Subcutaneous abdominal adipose tissue (tissue), 5 donors: ENCODE data around the gene PLEKHG4B.
"Not testable (repeated sequence)": the region's sequence is repeated elsewhere in the genome, so short reads cannot be mapped to it uniquely, and the experiment has no call there.

Source experiments
- H3K27ac ChIP-seq: one replicate; pipeline ENCODE4 v1.7.0; 2013; ENCODE audit warnings: low read depth, mild to moderate bottlenecking, inconsistent platforms, low read length, moderate library complexity
- H3K27me3 ChIP-seq, 5 donors: one replicate each; pipeline ENCODE4 v1.7.0; 2013; ENCODE audit warnings: low read length in 5 of 5, inconsistent platforms in 1 of 5; ENCODE audit not compliant: control insufficient read depth in 5 of 5, insufficient read depth in 4 of 5
- H3K36me3 ChIP-seq, 5 donors: one replicate each; pipeline ENCODE4 v1.7.0; 2013; ENCODE audit warnings: low read length in 5 of 5; ENCODE audit not compliant: control insufficient read depth in 5 of 5, insufficient read depth in 5 of 5
- H3K4me1 ChIP-seq, 5 donors: one replicate each; pipeline ENCODE4 v1.7.0; 2013; ENCODE audit warnings: low read length in 5 of 5, mild to moderate bottlenecking in 3 of 5, moderate library complexity in 1 of 5; ENCODE audit not compliant: control insufficient read depth in 5 of 5, insufficient read depth in 5 of 5
- H3K4me3 ChIP-seq, 5 donors: one replicate each; pipeline ENCODE4 v1.7.0; 2013; ENCODE audit warnings: low read length in 5 of 5, low read depth in 1 of 5
- H3K9ac ChIP-seq, 5 donors: one replicate each; pipeline ENCODE4 v1.7.0; 2013; ENCODE audit warnings: low read length in 5 of 5, mild to moderate bottlenecking in 4 of 5, moderate library complexity in 3 of 5
- H3K9me3 ChIP-seq, 5 donors: one replicate each; pipeline ENCODE4 v1.7.0; 2013; ENCODE audit warnings: low read length in 5 of 5; ENCODE audit not compliant: control insufficient read depth in 5 of 5
- donor health status: healthy.
- donor health status: healthy.
- donor health status: healthy.
- donor health status: healthy.
- donor health status: healthy.

Gene PLEKHG4B

GRCh38 chr5:191036-191948 lies 99.3 kb downstream of the PLEKHG4B start, which contains the start of gene LRRC14B:
Gene LRRC14B, plus strand, starts transcription at chr5:191495. Its CDS starts 44 bp downstream, at chr5:191539.
- no peak within 1 kb of the TSS for H3K27ac ChIP-seq
- H3K4me3 ChIP-seq: no peak within 1 kb of the TSS
- peaks cover 2 to 25% (median 17%) of the 10 kb centered on the region in 5 donors for H3K4me1 ChIP-seq
- H3K9ac ChIP-seq: no peak within 1 kb of the TSS
- H3K36me3 ChIP-seq: no peaks in the 10 kb centered on the region
- no peaks in the 10 kb centered on the region for H3K9me3 ChIP-seq
- peaks cover 2 to 10% (median 6%) of the 10 kb centered on the region in 5 donors for H3K27me3 ChIP-seq

- Histone ChIP-seq H3K27me3 (peaks cover 2 to 10% (median 6%) of the 10 kb centered on the region in 5 donors), H3K4me3 (no peak overlapping the region), H3K9me3 (no peaks in the 10 kb centered on the region), H3K36me3 (no peaks in the 10 kb centered on the region), H3K4me1 (peaks cover 2 to 25% (median 17%) of the 10 kb centered on the region in 5 donors), H3K9ac (no peak overlapping the region), H3K27ac (no peak overlapping the region)
These were observed 100.2 kb downstream of the PLEKHG4B start for GRCh38 chr5:191949-192690.

GRCh38 chr5:192691-192969 lies 100.7 kb downstream of the PLEKHG4B start:
- H3K36me3 ChIP-seq: no peaks in the 10 kb centered on the region
- peaks cover 2 to 10% (median 6%) of the 10 kb centered on the region in 5 donors for H3K27me3 ChIP-seq
- H3K4me1 ChIP-seq: peaks cover 2 to 25% (median 17%) of the 10 kb centered on the region in 5 donors
- no peak overlapping the region for H3K4me3 ChIP-seq
- H3K9ac ChIP-seq: no peak overlapping the region
- H3K9me3 ChIP-seq: no peaks in the 10 kb centered on the region
- H3K27ac ChIP-seq: no peak overlapping the region

GRCh38 chr5:192970-193831 lies 101.2 kb downstream of the PLEKHG4B start:
- Histone ChIP-seq H3K36me3 (no peaks in the 10 kb centered on the region), H3K27ac (no peak overlapping the region), H3K4me3 (no peak overlapping the region), H3K27me3 (peaks cover 0 to 10% (median 6%) of the 10 kb centered on the region in 5 donors), H3K9ac (no peak overlapping the region), H3K9me3 (no peaks in the 10 kb centered on the region), H3K4me1 (peaks cover 2 to 22% (median 15%) of the 10 kb centered on the region in 5 donors)

DNA sequence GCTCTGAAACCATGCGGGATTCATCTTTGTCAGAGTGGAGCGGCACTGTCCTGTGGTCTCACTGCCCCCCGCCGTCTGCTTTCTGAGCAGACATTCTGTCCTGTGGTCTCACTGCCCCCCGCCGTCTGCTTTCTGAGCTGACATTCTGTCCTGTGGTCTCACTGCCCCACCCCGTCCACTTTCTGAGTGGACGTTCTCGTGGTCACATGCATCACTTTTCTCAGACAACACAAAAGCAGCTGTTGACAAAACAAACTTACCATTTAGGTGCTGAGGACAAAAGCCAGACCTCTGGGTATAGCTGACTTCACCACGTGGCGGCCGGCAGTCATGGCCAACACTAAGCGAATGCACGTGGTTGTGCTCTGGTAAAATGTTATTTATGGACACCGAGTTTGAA lies 102.1 kb downstream of the PLEKHG4B start:
- H3K4me1 ChIP-seq: peaks cover 0 to 14% (median 12%) of the 10 kb centered on the region in 5 donors
- peaks cover 0 to 10% (median 6%) of the 10 kb centered on the region in 5 donors for H3K27me3 ChIP-seq
- H3K36me3 ChIP-seq: peaks cover 0 to 5% (median 2%) of the 10 kb centered on the region in 5 donors
- no peak overlapping the region for H3K27ac ChIP-seq
- no peaks in the 10 kb centered on the region for H3K9me3 ChIP-seq
- H3K4me3 ChIP-seq: no peak overlapping the region
- H3K9ac ChIP-seq: no peak overlapping the region

DNA sequence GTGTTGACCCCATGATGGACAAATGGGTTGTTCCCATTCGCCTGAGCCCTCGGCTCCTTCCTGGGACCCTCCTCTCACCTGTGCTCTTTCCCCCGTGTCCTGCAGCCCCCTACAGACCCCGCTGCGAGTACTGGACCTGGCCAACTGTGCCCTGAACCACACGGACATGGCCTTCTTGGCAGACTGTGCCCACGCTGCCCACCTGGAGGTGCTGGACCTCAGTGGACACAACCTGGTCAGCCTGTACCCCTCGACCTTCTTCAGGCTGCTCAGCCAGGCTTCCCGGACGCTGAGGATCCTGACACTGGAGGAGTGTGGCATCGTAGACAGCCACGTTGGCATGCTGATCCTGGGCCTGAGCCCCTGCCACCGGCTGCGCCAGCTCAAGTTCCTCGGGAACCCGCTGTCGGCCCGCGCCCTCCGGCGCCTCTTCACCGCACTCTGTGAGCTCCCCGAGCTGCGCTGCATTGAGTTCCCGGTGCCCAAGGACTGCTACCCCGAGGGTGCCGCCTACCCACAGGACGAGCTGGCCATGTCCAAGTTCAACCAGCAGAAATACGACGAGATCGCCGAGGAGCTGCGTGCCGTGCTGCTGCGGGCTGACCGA lies 102.7 kb downstream of the PLEKHG4B start:
- no peak overlapping the region for H3K4me3 ChIP-seq
- H3K9me3 ChIP-seq: no peaks in the 10 kb centered on the region
- H3K27me3 ChIP-seq: peaks cover 0 to 10% (median 6%) of the 10 kb centered on the region in 5 donors
- no peak overlapping the region for H3K9ac ChIP-seq
- peaks cover 0 to 5% (median 2%) of the 10 kb centered on the region in 5 donors for H3K36me3 ChIP-seq
- no peak overlapping the region for H3K27ac ChIP-seq
- H3K4me1 ChIP-seq: peaks cover 0 to 14% (median 12%) of the 10 kb centered on the region in 5 donors

DNA sequence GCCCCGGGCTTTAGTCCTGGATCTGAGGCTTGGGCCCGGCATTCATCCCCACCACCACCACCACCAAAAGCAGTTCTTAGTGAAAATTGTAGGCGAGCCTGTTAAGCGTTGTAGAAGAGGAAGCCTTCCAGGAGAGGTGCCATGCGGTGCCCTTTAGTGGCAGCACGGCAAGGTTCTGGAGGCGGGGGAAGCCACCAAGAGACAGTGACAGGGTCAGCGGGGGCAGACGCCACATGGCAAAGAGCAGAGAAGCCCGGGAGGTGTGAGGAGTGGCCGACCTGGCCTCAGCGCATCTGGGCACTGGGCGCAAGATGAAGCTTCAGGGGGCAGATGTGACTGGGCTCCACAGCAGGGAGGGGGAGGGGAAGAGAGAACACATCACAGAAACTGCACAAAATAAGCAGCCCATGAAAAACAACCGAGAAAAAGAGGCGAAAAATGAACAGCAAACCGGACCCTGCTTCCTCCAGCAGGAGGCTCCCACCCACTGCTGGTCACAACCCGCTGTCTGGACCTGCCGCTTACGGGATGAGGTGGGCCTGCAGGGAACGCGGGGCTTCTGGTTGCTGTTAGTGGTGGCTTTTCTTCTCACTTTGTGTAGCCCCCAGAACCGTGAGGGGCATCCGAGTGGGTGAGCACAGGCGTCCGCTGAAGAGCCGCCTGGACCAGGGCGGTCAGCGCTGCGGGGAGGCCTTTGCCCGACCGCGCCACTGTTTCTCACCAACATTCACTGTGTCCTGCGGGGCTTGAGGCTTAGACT lies 103.6 kb downstream of the PLEKHG4B start:
- Histone ChIP-seq H3K4me3 (no peak overlapping the region), H3K27ac (no peak overlapping the region), H3K9ac (no peak overlapping the region), H3K9me3 (no peaks in the 10 kb centered on the region), H3K36me3 (peaks cover 0 to 5% (median 2%) of the 10 kb centered on the region in 5 donors), H3K27me3 (peaks cover 0 to 10% (median 6%) of the 10 kb centered on the region in 5 donors), H3K4me1 (peaks cover 0 to 12% (median 10%) of the 10 kb centered on the region in 5 donors)

DNA sequence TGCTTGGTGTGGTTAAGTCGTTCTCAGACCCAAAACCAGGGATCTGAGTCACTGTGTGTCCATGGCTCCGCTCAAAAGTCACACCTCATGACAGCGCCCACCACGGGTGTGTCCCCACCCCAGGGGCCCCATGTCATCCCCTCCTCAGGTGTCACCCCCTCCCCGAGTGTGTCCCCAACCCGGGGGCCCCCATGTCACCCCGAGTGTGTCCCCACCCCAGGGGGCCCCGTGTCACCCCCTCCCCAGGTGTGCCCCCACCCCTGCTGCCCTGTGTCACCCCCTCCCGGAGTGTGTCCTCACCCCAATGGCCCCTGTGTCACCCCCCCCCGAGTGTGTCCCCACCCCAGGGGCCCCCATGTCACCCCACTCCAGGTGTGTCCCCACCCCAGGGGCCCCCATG lies 104.4 kb downstream of the PLEKHG4B start:
- H3K27ac ChIP-seq: no peak overlapping the region
- peaks cover 0 to 10% (median 6%) of the 10 kb centered on the region in 5 donors for H3K27me3 ChIP-seq
- no peak overlapping the region for H3K9ac ChIP-seq
- H3K36me3 ChIP-seq: peaks cover 0 to 5% (median 2%) of the 10 kb centered on the region in 5 donors
- peaks cover 0 to 4% (median 3%) of the 10 kb centered on the region in 5 donors for H3K4me1 ChIP-seq
- H3K9me3 ChIP-seq: no peaks in the 10 kb centered on the region
- no peak overlapping the region for H3K4me3 ChIP-seq

- not testable (repeated sequence) for H3K4me3 ChIP-seq, H3K9me3 ChIP-seq, H3K36me3 ChIP-seq, H3K27ac ChIP-seq, H3K4me1 ChIP-seq, H3K27me3 ChIP-seq, H3K9ac ChIP-seq
These were observed 105.1 kb downstream of the PLEKHG4B start for GRCh38 chr5:197031-197430.
